ENCODE measurements around the gene XPNPEP2.

Gene XPNPEP2

GRCh38 chrX:129738466-129739308 lies at the start of gene XPNPEP2:
TSS of gene XPNPEP2 (plus strand) at chrX:129738979. CDS start at chrX:129739214, 235 bp downstream.
- Histone ChIP-seq H3K27me3 (ENCODE audit: low read depth) (0 out of 2 replicates have a peak, but pooled peaks cover 2% of the 10 kb centered on the region), H3K4me3 (no peak within 1 kb of the TSS), H3K36me3 (replicated peaks) (no peaks in the 10 kb centered on the region), H3K9me3 (no peaks in the 10 kb centered on the region), H3K4me1 (no peaks in the 10 kb centered on the region)
- DNase-seq (ENCODE audit: low spot score in 2 of 2) = no peak
- in situ Hi-C loops (cut with MboI; ENCODE audit: low sequenced_read_pairs) = no loop called here

GRCh38 chrX:129689796-129690195 lies 49.0 kb upstream of the XPNPEP2 start:
- H3K36me3 ChIP-seq (replicated peaks) = no peaks in the 10 kb centered on the region
- no peaks in the 10 kb centered on the region for H3K9me3 ChIP-seq
- in situ Hi-C loops (cut with MboI; ENCODE audit: low sequenced_read_pairs) = no loop called here
- no peaks in the 10 kb centered on the region for H3K27me3 ChIP-seq (ENCODE audit: low read depth)
- DNase-seq (ENCODE audit: low spot score in 2 of 2) = no peak
- peaks cover 8% of the 10 kb centered on the region for H3K4me1 ChIP-seq
- H3K4me3 ChIP-seq = no peak overlapping the region

GRCh38 chrX:129690435-129690834 lies 48.3 kb upstream of the XPNPEP2 start:
- H3K9me3 ChIP-seq = no peaks in the 10 kb centered on the region
- peaks cover 8% of the 10 kb centered on the region for H3K4me1 ChIP-seq
- in situ Hi-C loops (cut with MboI; ENCODE audit: low sequenced_read_pairs) = no loop called here
- H3K4me3 ChIP-seq = no peak overlapping the region
- no peak for DNase-seq (ENCODE audit: low spot score in 2 of 2)
- no peaks in the 10 kb centered on the region for H3K27me3 ChIP-seq (ENCODE audit: low read depth)
- no peaks in the 10 kb centered on the region for H3K36me3 ChIP-seq (replicated peaks)

- in situ Hi-C loops (cut with MboI; ENCODE audit: low sequenced_read_pairs) = no loop called here
- Histone ChIP-seq H3K9me3 (no peaks in the 10 kb centered on the region), H3K4me1 (no peaks in the 10 kb centered on the region), H3K27me3 (ENCODE audit: low read depth) (no peaks in the 10 kb centered on the region), H3K36me3 (replicated peaks) (no peaks in the 10 kb centered on the region), H3K4me3 (no peak overlapping the region)
- DNase-seq (ENCODE audit: low spot score in 2 of 2) = no peak
Measured at GRCh38 chrX:129693354-129693753, 45.4 kb upstream of the XPNPEP2 start.

- no peaks in the 10 kb centered on the region for H3K36me3 ChIP-seq (replicated peaks)
- DNase-seq (ENCODE audit: low spot score in 2 of 2) = no peak
- no peaks in the 10 kb centered on the region for H3K4me1 ChIP-seq
- no peak overlapping the region for H3K4me3 ChIP-seq
- H3K27me3 ChIP-seq (ENCODE audit: low read depth) = no peaks in the 10 kb centered on the region
- in situ Hi-C loops (cut with MboI; ENCODE audit: low sequenced_read_pairs) = no loop called here
- H3K9me3 ChIP-seq = no peaks in the 10 kb centered on the region
Measured at GRCh38 chrX:129694805-129695204, 44.0 kb upstream of the XPNPEP2 start.

GRCh38 chrX:129695535-129695934 lies 43.2 kb upstream of the XPNPEP2 start:
- Histone ChIP-seq H3K4me1 (no peaks in the 10 kb centered on the region), H3K36me3 (replicated peaks) (no peaks in the 10 kb centered on the region), H3K27me3 (ENCODE audit: low read depth) (no peaks in the 10 kb centered on the region), H3K9me3 (no peaks in the 10 kb centered on the region), H3K4me3 (no peak overlapping the region)
- in situ Hi-C loops (cut with MboI; ENCODE audit: low sequenced_read_pairs) = no loop called here
- no peak for DNase-seq (ENCODE audit: low spot score in 2 of 2)

GRCh38 chrX:129695937-129696336 lies 42.8 kb upstream of the XPNPEP2 start:
- Histone ChIP-seq H3K4me1 (no peaks in the 10 kb centered on the region), H3K27me3 (ENCODE audit: low read depth) (no peaks in the 10 kb centered on the region), H3K36me3 (replicated peaks) (no peaks in the 10 kb centered on the region), H3K4me3 (no peak overlapping the region), H3K9me3 (no peaks in the 10 kb centered on the region)
- no peak for DNase-seq (ENCODE audit: low spot score in 2 of 2)
- in situ Hi-C loops (cut with MboI; ENCODE audit: low sequenced_read_pairs) = no loop called here

- Histone ChIP-seq H3K36me3 (replicated peaks) (no peaks in the 10 kb centered on the region), H3K9me3 (no peaks in the 10 kb centered on the region), H3K4me3 (no peak overlapping the region), H3K27me3 (ENCODE audit: low read depth) (no peaks in the 10 kb centered on the region), H3K4me1 (no peaks in the 10 kb centered on the region)
- no peak for DNase-seq (ENCODE audit: low spot score in 2 of 2)
- in situ Hi-C loops (cut with MboI; ENCODE audit: low sequenced_read_pairs) = no loop called here
Measured at GRCh38 chrX:129696463-129697155, 42.2 kb upstream of the XPNPEP2 start.

- no peaks in the 10 kb centered on the region for H3K36me3 ChIP-seq (replicated peaks)
- H3K27me3 ChIP-seq (ENCODE audit: low read depth) = no peaks in the 10 kb centered on the region
- in situ Hi-C loops (cut with MboI; ENCODE audit: low sequenced_read_pairs) = no loop called here
Measured at GRCh38 chrX:129697204-129697829, 41.5 kb upstream of the XPNPEP2 start.

GRCh38 chrX:129698150-129698549 lies 40.6 kb upstream of the XPNPEP2 start:
- Histone ChIP-seq H3K9me3 (no peaks in the 10 kb centered on the region), H3K27me3 (ENCODE audit: low read depth) (no peaks in the 10 kb centered on the region), H3K4me1 (no peaks in the 10 kb centered on the region), H3K36me3 (replicated peaks) (no peaks in the 10 kb centered on the region), H3K4me3 (no peak overlapping the region)
- no peak for DNase-seq (ENCODE audit: low spot score in 2 of 2)
- in situ Hi-C loops (cut with MboI; ENCODE audit: low sequenced_read_pairs) = no loop called here

More at GRCh38 chrX:129697204-129697829, 41.5 kb upstream of the XPNPEP2 start:
- Histone ChIP-seq H3K9me3 (no peaks in the 10 kb centered on the region), H3K4me1 (no peaks in the 10 kb centered on the region), H3K4me3 (no peak overlapping the region)
- no peak for DNase-seq (ENCODE audit: low spot score in 2 of 2)

GRCh38 chrX:129700536-129700935 lies 38.2 kb upstream of the XPNPEP2 start:
- no peaks in the 10 kb centered on the region for H3K36me3 ChIP-seq (replicated peaks)
- no peaks in the 10 kb centered on the region for H3K4me1 ChIP-seq
- no peaks in the 10 kb centered on the region for H3K27me3 ChIP-seq (ENCODE audit: low read depth)
- in situ Hi-C loops (cut with MboI; ENCODE audit: low sequenced_read_pairs) = no loop called here
- no peak for DNase-seq (ENCODE audit: low spot score in 2 of 2)
- H3K9me3 ChIP-seq = no peaks in the 10 kb centered on the region
- no peak overlapping the region for H3K4me3 ChIP-seq

- no peaks in the 10 kb centered on the region for H3K27me3 ChIP-seq (ENCODE audit: low read depth)
- no peak for DNase-seq (ENCODE audit: low spot score in 2 of 2)
- no peak overlapping the region for H3K4me3 ChIP-seq
- no peaks in the 10 kb centered on the region for H3K36me3 ChIP-seq (replicated peaks)
- H3K9me3 ChIP-seq = no peaks in the 10 kb centered on the region
- no peaks in the 10 kb centered on the region for H3K4me1 ChIP-seq
- in situ Hi-C loops (cut with MboI; ENCODE audit: low sequenced_read_pairs) = no loop called here
Measured at GRCh38 chrX:129701624-129702069, 37.1 kb upstream of the XPNPEP2 start.

- H3K9me3 ChIP-seq = no peaks in the 10 kb centered on the region; the same call in 1 of the 2 replicates
- no peak for DNase-seq (ENCODE audit: low spot score in 2 of 2)
- H3K36me3 ChIP-seq (replicated peaks) = no peaks in the 10 kb centered on the region
- no peaks in the 10 kb centered on the region for H3K4me1 ChIP-seq
- H3K4me3 ChIP-seq = no peak overlapping the region
- in situ Hi-C loops (cut with MboI; ENCODE audit: low sequenced_read_pairs) = no loop called here
- H3K27me3 ChIP-seq (ENCODE audit: low read depth) = no peaks in the 10 kb centered on the region
Measured at GRCh38 chrX:129704491-129704890, 34.3 kb upstream of the XPNPEP2 start.
